HG03558 (cell line): Measurements from ENCODE around the gene TREM2.

Experiments used
- ATAC-seq: cut with Tn5 transposase; IDR thresholded peaks from one replicate; pipeline ENCODE4 v1.9.1; 2021; ENCODE audit warnings: moderate number of reproducible peaks; ENCODE audit not compliant: unreplicated experiment; ENCODE audit errors: extremely low read depth

TREM2 gene

GRCh38 chr6:41186031-41186562 is 23.2 kb upstream of the TREM2 start:
- no peak for ATAC-seq

- no peak for ATAC-seq
Observed at GRCh38 chr6:41184761-41185160, 21.8 kb upstream of the TREM2 start.

GRCh38 chr6:41182069-41183034 is 19.4 kb upstream of the TREM2 start:
- ATAC-seq, result no peak

- no peak for ATAC-seq
Observed at GRCh38 chr6:41181566-41181965, 18.6 kb upstream of the TREM2 start.

- no peak for ATAC-seq
Observed at GRCh38 chr6:41179163-41179562, 16.2 kb upstream of the TREM2 start.

- ATAC-seq, result no peak
Observed at GRCh38 chr6:41177695-41178094, 14.8 kb upstream of the TREM2 start.

- ATAC-seq, result no peak
Observed at GRCh38 chr6:41177287-41177686, 14.4 kb upstream of the TREM2 start.

- ATAC-seq, result no peak
Observed at GRCh38 chr6:41176189-41176588, 13.3 kb upstream of the TREM2 start.

- no peak for ATAC-seq
Observed at GRCh38 chr6:41175084-41175483, 12.2 kb upstream of the TREM2 start.

GRCh38 chr6:41174610-41175009 is 11.7 kb upstream of the TREM2 start:
- ATAC-seq, result no peak

GRCh38 chr6:41171908-41172307 is 9.0 kb upstream of the TREM2 start:
- ATAC-seq, result no peak

GRCh38 chr6:41170547-41171160 is 7.7 kb upstream of the TREM2 start:
- no peak for ATAC-seq

- no peak for ATAC-seq
Observed at GRCh38 chr6:41167173-41167963, 4.5 kb upstream of the TREM2 start.

- no peak for ATAC-seq
Observed at GRCh38 chr6:41164551-41165120, 1.7 kb upstream of the TREM2 start.

- no peak for ATAC-seq
Observed at GRCh38 chr6:41163419-41163717, 452 bp upstream of the TREM2 start.

GRCh38 chr6:41161851-41162552 is 914 bp downstream of the TREM2 start:
- no peak for ATAC-seq

GRCh38 chr6:41161380-41161779 is 1.5 kb downstream of the TREM2 start:
- ATAC-seq, result no peak

GRCh38 chr6:41160933-41161332 is 2.0 kb downstream of the TREM2 start:
- ATAC-seq, result no peak

- no peak for ATAC-seq
Observed at GRCh38 chr6:41159415-41160082, 3.4 kb downstream of the TREM2 start.
